Hematopoietic multipotent progenitor cell treated with erythropoietin and hydrocortisone succinate and interleukin-3 and kit ligand, for 6 days (in vitro differentiated cells): ENCODE measurements around the gene LTA4H.
"Not testable (repeated sequence)": the region's sequence is repeated elsewhere in the genome, so short reads cannot be mapped to it uniquely, and the experiment has no call there.

ENCODE experiments used
- DNase-seq: peaks from one replicate; pipeline ENCODE4 v3.0.0-alpha.2; 2015

LTA4H gene

DNA sequence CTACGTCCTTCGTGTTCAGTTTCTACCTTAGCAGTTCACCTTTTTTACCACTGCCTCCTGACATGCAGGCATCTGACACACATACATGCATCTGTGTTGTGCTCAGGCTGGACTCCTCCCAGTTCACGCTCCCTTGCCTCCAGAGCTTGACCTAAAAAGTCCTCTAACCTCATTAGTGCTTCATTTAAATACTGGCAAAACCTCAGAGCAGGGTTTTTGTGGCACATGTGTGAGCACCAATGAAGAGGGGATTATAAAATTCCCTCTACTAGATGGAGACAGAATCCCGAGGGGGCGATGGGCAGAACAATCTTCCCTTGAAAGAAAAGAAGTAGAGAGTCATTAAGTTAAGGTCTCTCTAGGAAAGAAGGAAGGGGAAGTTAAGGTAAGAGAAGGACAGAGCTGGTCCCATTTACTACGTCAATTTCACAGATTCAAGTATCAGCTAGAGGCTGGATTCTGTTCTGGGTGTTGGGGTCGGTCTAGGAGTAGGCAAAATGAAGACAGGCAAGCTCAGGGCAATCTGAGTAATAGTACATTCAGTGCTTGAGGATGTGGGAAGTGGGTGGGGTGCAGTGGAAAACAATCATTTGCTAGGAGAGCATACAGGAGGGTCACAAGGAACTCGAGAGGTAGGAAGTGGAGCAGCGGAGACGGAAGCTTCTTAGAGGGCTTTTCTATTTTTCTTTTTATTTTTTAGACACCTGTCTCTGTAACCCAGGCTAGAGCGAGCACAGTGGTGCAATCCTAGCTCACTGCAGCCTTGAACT, 46.7 kb downstream of the LTA4H start:
- no peak for DNase-seq

DNA sequence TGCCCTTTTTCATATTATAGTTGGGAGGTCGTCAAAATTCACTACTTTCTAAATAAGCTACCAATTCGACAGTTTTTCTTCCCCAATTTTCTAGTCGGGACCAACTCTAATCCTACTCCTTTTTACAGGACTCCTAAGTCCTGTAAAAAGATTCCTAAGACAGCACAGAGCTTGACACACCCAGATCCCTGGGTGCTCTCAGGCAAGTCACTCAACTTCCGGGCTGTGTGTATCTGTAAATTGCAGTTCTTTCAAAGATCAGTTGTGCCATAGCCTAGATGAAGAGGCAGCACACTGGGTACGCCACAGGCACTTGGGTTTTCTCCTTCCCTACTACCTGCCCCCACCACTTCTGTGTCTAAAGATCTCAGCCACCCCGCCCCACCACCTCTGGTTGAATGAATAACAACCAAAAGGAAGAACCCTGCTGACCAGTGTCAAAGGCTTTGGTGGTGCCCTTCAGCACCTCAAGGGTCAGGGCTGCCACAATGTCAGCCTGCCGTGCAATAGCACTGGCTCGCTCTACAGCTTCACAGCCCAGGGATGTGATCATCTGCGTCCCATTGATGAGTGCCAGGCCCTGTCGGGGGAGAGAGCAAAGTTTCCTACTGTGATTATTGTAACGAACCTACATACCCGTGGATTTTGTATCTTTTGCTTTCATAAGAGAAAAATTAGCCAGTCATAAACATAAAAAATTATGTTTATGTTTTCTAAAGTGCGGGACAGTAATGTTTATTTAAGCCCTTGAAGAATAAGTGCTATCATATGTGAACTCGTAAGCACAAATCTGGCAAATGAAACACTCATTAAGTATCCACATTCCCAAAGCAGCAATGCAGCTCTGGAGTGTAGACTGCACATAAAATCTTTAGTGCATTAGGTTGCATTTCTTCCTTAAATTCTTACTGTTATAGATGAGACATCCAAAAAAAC, 48.5 kb downstream of the LTA4H start:
- no peak for DNase-seq

DNA sequence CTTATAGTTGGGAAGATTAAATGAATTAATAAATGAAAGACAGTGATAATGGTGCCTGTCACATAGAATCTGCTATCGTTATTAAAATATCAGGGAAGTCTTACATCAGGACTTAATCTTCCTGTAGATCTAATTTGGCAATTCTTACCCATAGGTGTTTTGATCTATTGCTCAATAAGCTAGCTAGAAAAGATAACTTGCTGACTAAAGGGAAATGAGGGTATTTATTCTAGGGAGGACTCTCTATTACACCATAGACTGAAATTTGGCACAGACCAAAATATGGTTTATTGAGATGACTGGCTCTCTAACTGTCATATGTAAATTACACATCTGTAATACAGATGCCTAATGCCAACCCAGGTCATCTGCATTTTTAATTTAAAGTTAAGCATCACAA, 50.7 kb downstream of the LTA4H start:
- DNase-seq = no peak

- no peak for DNase-seq
Observed at GRCh38 chr12:95982602-95983001, 52.8 kb downstream of the LTA4H start.

GRCh38 chr12:95980437-95980836, 55.0 kb downstream of the LTA4H start:
- DNase-seq = no peak

- DNase-seq = peak; percentile 26
Observed at GRCh38 chr12:95978774-95979173, 56.6 kb downstream of the LTA4H start.

GRCh38 chr12:95978351-95978750, 57.0 kb downstream of the LTA4H start:
- no peak for DNase-seq

GRCh38 chr12:95977764-95978305, 57.6 kb downstream of the LTA4H start:
- DNase-seq = no peak

DNA sequence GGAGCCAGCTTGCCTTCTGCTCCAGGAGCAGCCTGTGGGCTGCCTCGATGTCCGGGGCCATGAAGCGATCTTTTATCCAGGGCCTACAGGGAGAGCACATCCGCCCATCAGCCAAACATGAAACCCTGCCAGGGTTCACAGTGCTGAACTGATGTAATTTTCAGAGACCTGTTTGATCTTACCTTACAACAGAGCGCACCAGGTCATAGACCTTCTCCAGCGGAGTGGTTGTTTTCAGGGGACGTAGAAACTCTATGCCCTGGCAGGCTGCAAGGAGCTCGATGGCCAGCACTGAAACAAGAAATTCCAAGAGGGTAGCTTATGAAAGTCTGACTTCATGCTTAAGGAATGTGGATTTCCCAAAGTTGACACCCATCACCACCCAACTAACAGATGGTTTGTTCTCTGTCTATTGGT, 59.0 kb downstream of the LTA4H start:
- no peak for DNase-seq

- no peak for DNase-seq
Observed at GRCh38 chr12:95975491-95975890, 59.9 kb downstream of the LTA4H start.

DNA sequence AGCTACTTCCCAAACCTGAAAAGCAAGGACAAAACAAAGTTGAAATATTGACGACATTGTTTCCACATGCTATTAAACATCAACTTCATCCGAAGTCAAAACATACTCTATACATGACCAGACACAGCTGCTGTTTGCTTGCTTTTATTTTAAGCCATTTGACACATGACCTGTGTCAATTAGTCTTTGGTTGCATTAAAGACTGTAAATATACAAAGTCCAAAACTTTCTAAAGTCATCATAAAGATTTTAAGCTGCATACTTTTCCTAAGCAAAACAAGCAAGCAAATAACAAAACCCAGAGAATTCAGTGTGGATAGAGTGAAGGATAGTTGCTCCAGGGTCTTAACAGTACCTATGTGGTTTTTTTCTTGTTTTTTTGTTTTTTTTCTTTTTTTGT, 61.0 kb downstream of the LTA4H start:
- DNase-seq = no peak

DNA sequence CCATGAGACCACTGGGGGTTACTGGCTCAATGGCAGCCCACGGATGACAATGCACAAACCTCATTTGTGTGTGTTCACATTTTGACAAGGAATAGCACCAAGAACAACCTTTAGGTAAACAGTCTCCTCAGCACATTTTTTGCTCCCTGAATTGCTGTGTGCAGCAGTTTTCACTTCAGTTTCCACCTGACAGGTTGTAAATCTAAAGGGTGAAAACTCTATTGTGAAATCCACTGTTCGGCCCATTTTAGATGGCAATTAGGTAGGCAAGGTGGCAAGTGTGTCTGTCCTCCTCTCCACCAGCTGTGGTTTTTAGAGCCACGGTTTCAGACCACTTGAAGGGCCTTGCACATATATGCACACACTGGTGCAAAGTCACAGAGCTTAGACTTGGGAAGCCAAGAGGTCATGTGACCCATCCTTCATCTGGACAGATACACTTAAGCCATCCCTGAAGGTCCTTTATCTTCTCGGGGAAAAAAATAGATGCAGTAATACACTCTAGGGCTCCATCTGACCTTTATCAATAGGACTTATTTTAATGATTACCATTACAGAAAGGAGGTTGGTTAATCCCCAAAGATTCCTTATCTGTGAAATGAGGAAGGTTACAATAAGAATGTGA, 62.4 kb downstream of the LTA4H start:
- DNase-seq = no peak

GRCh38 chr12:95970905-95971304, 64.5 kb downstream of the LTA4H start:
- DNase-seq = no peak

GRCh38 chr12:95969116-95969515, 66.3 kb downstream of the LTA4H start:
- DNase-seq = not testable (repeated sequence)

- no peak for DNase-seq
Observed at GRCh38 chr12:95967301-95967700, 68.1 kb downstream of the LTA4H start.

- DNase-seq = no peak
Observed at GRCh38 chr12:95966287-95966870, 69.0 kb downstream of the LTA4H start.

DNA sequence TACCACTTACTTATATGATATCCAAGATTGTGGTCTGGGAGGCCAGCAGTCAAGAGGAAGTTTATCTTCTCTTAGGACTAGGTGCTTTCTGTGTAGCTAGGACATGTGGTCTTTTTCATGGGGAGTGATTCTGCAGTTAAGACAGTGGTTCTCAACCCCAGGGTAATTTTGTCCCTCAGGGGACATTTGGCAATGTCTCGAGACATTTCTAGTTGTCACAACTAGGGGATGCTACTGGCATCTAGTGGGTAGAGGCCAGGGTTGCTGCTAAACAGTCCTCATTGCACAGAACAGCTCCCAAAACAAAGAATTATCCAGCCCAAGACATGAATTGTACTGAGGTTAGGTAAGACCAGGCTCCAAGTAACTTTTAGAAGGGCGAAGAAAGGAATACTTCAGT, 72.3 kb downstream of the LTA4H start:
- peak; percentile 55 for DNase-seq

- no peak for DNase-seq
Observed at GRCh38 chr12:95962222-95962621, 73.2 kb downstream of the LTA4H start.

DNA sequence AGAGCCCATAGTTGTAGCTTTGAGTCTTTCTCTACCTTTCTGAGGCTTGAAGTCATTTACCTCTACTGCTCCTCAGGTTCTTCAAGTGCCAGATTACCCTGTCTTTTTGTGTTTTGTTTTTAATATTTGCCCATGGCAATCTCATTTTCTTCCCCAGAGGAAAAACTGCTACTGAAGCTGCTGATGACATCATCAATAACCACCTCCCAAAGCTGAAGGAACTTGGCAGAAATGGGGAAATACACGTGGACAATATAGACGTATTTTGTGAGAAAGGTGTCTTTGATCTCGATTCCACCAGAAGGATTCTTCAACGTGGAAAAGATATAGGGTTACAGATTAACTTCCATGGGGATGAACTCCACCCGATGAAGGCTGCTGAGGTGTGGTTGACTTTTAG, 75.1 kb downstream of the LTA4H start:
- DNase-seq = no peak

DNA sequence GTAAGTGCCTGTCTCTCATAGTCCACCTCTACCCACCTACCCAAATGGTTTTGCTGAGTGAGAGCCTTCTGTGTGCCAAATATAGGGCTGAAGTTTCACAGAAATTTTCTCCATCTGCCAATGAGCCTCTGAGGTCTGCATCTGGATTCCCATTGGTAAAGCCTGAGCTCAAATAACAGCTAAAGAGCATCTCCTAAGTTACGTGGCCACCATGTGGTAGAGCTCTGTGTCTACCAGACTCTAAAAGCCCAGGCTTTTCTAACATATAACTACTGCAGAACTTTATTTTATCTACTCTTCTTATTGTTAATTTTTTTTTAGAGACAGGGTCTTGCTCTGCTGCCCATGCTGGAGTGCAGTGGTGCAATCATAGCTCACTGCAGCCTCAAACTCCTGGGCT, 76.3 kb downstream of the LTA4H start:
- DNase-seq = peak; percentile 44

DNA sequence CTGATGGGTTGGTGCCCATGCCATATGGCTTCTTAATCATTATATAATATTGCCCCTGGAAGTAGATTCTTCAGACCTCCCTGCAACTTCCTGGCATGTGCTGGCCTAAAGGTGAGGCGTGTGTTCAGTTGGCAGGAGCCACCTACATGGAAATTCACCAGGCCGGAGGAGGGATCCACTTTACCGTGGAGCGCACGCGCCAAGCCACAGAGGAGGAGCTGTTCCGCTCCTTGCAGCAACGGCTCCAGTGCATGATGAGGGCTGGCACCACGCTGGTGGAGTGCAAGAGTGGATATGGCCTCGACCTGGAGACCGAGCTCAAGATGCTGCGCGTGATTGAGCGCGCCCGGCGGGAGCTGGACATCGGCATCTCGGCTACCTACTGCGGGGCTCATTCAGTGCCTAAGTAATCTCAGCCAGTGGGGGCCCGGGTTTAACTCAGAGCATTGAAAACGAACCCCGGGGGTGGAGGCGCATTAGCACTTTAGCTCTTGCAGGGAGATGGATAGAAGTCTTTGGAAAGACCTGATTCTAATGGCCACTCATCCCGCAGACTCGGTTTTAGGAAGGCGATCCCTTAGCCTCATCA, 78.7 kb downstream of the LTA4H start:
- no peak for DNase-seq

DNA sequence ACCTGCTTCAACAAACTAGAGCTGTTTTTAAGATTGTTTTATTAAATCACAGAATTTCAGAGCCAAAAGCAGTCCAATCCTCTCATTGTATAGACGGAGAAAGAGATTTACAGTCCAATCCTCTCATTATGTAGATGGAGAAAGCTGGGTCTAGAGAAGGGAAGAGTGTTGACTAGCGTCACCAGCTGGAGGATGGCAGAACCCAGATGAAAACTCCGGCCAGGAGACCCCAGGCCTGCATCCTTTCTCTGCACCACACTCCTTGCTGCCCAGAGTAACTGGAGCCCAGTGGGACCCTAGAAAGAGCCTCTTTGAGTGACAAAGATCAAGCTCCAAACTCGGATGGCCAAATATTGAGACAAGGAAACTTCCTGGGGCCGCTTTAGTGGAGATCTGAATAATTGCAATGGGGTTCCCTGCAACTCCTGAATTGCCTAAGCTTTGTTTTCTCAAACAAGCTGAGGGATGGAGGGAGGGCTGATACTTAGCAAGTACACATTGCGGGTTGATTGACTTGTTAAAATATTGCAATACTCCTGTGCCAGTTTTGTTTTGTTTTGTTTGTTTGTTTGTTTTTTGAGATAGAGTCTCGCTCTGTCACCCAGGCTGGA, 79.7 kb downstream of the LTA4H start:
- no peak for DNase-seq
